ENCODE results near the gene MSH4.

Gene MSH4

GRCh38 chr1:75952016-75952415 is 155.3 kb downstream of the MSH4 start:
- DNase-seq = no peak

GRCh38 chr1:75953461-75953860 is 156.8 kb downstream of the MSH4 start:
- DNase-seq = no peak

GRCh38 chr1:75954586-75954985 is 157.9 kb downstream of the MSH4 start:
- no peak for DNase-seq
